HCT116 (cell line): ENCODE measurements around the gene RGL3. TPM values are rescaled to one million over a fixed set of nuclear protein-coding genes. Genes with fewer than 3 reads are reported as not detected.

ENCODE experiments used
- ATAC-seq: fragments of 200-7000 bp; cut with Tn5 transposase; 2 replicates; pipeline ENCODE4 v1.9.1; 2020; ENCODE audit warnings: mild to moderate bottlenecking, moderate library complexity
- BruUV-seq: library from RNA; stranded (reverse); fragments of 400-500 nt; replicated peaks from 2 replicates; lab custom pipeline; 2021; lab: Mats Ljungman, UMichigan
- CTCF ChIA-PET: fragments of 300-600 bp; sonication (Branson Sonifier 250); formaldehyde crosslinking; loops from one replicate; lab custom pipeline; 2021; ENCODE audit warnings: antibody characterized with exemption; lab: Charles Lee
- POLR2A ChIA-PET: fragments of 300-600, 350-600 bp; sonication (Branson Sonifier 250); formaldehyde crosslinking; loops from one replicate; lab custom pipeline; 2021; ENCODE audit warnings: antibody characterized with exemption; lab: Charles Lee
- RAD21 ChIA-PET, 2 experiments: fragments of 300-600 bp; sonication (Branson Sonifier 250); formaldehyde crosslinking; loops; one replicate each; lab custom pipeline; 2023; ENCODE audit warnings: low total read pairs in 2 of 2; ENCODE audit not compliant: uncharacterized antibody in 2 of 2, unreplicated experiment in 2 of 2, low non-redundant PET in 1 of 2; lab: Charles Lee
- DNase-seq: peaks from one replicate; pipeline ENCODE4 v3.0.0-alpha.2; 2010; ENCODE audit warnings: low read depth, low spot score
- H2AFZ ChIP-seq: fragments of 200-600 bp; shearing (Covaris generic), sonication (generic); 2 replicates; pipeline ENCODE4 v1.6.1; 2017; ENCODE audit warnings: low read depth, mixed run types, mixed read lengths, antibody characterized with exemption, low read length; ENCODE audit not compliant: poor library complexity, severe bottlenecking
- H3K27ac ChIP-seq: 2 replicates; pipeline ENCODE4 v1.5.1; 2012; ENCODE audit warnings: low read depth, low read length
- H3K27me3 ChIP-seq: fragments of 200-600 bp; sonication (generic); 2 replicates; pipeline ENCODE4 v1.6.1; 2016; ENCODE audit warnings: mixed run types, low read length, mixed read lengths; ENCODE audit not compliant: insufficient read depth
- H3K36me3 ChIP-seq, 2 experiments: fragments of 200-500 bp in 1 of 2; fragments of 200-600 bp in 1 of 2; sonication (Bioruptor generic) in 1 of 2; sonication (generic) in 1 of 2; 2 replicates each; pipeline versions ENCODE4 v1.5.1 to v1.6.1; 2014 to 2016; ENCODE audit warnings: low read length in 2 of 2, inconsistent platforms in 1 of 2, mixed read lengths in 1 of 2, mixed run types in 1 of 2; ENCODE audit not compliant: insufficient read depth in 2 of 2, control insufficient read depth in 1 of 2
- H3K4me1 ChIP-seq, 2 experiments: fragments of 200-600 bp in 1 of 2; sonication (generic) in 1 of 2; 2 replicates each; pipeline versions ENCODE4 v1.5.1 to v1.6.1; 2012 to 2017; ENCODE audit warnings: low read length in 2 of 2, inconsistent platforms in 1 of 2, mild to moderate bottlenecking in 1 of 2, mixed read lengths in 1 of 2, mixed run types in 1 of 2, moderate library complexity in 1 of 2; ENCODE audit not compliant: insufficient read depth in 2 of 2, control insufficient read depth in 1 of 2
- H3K4me2 ChIP-seq: fragments of 200-600 bp; sonication (generic); 2 replicates; pipeline ENCODE4 v1.6.1; 2017; ENCODE audit warnings: mixed run types, low read length, mixed read lengths
- H3K4me3 ChIP-seq, 2 experiments: fragments of 200-600 bp in 1 of 2; sonication (generic) in 1 of 2; replicated peaks in 1 of 2; 2 replicates each; pipeline ENCODE4 v1.5.1; 2011 to 2016; ENCODE audit warnings: low read length in 2 of 2, control low read depth in 1 of 2, low read depth in 1 of 2, mild to moderate bottlenecking in 1 of 2, mixed read lengths in 1 of 2, mixed run types in 1 of 2
- H3K79me2 ChIP-seq: fragments of 200-600 bp; sonication (generic); 2 replicates; pipeline ENCODE4 v1.6.1; 2017; ENCODE audit warnings: mild to moderate bottlenecking, mixed run types, low read length, moderate library complexity, mixed read lengths; ENCODE audit not compliant: insufficient read depth
- H3K9ac ChIP-seq: fragments of 200-600 bp; sonication (generic); 2 replicates; pipeline ENCODE4 v1.6.1; 2016; ENCODE audit warnings: low read length, mixed read lengths
- H3K9me2 ChIP-seq: fragments of 200-600 bp; sonication (generic), shearing (Covaris generic); 2 replicates; pipeline ENCODE4 v1.6.1; 2017; ENCODE audit warnings: mixed run types, mild to moderate bottlenecking, moderate library complexity; ENCODE audit not compliant: insufficient read depth
- H3K9me3 ChIP-seq, 2 experiments: fragments of 200-500 bp in 1 of 2; fragments of 200-600 bp in 1 of 2; sonication (Bioruptor generic) in 1 of 2; sonication (generic) in 1 of 2; 2 replicates each; pipeline ENCODE4 v1.6.1; 2014 to 2017; ENCODE audit warnings: low read length in 2 of 2, mixed read lengths in 2 of 2, inconsistent platforms in 1 of 2, low read depth in 1 of 2, mild to moderate bottlenecking in 1 of 2, mixed run types in 1 of 2, moderate library complexity in 1 of 2; ENCODE audit not compliant: control insufficient read depth in 1 of 2, insufficient read depth in 1 of 2
- H4K20me1 ChIP-seq: fragments of 200-600 bp; sonication (generic), shearing (Covaris generic); 2 replicates; pipeline ENCODE4 v1.6.1; 2017; ENCODE audit warnings: mixed run types, mild to moderate bottlenecking, moderate library complexity; ENCODE audit not compliant: insufficient read depth
- ATF3 ChIP-seq: IDR thresholded peaks from 2 replicates; pipeline ENCODE4 v1.6.1; 2012
- CEBPB ChIP-seq: IDR thresholded peaks from 2 replicates; pipeline ENCODE4 v1.6.1; 2012; ENCODE audit warnings: low read depth
- EGR1 ChIP-seq: IDR thresholded peaks from 2 replicates; pipeline ENCODE4 v1.6.1; 2012; ENCODE audit warnings: low read depth
- ELF1 ChIP-seq: IDR thresholded peaks from 2 replicates; pipeline ENCODE4 v1.6.1; 2012; ENCODE audit warnings: low read depth, borderline replicate concordance
- EZH2 ChIP-seq: fragments of 200-600 bp; sonication (generic); IDR thresholded peaks from 2 replicates; pipeline ENCODE4 v1.6.1; 2017; ENCODE audit warnings: antibody characterized with exemption, mixed run types
- FOSL1 ChIP-seq: IDR thresholded peaks from 2 replicates; pipeline ENCODE4 v1.6.1; 2012; ENCODE audit warnings: low read depth
- JUND ChIP-seq: IDR thresholded peaks from 2 replicates; pipeline ENCODE4 v1.6.1; 2012
- POLR2AphosphoS5 ChIP-seq: IDR thresholded peaks from 2 replicates; pipeline ENCODE4 v1.6.1; 2011; ENCODE audit warnings: mild to moderate bottlenecking, low read depth, low read length, moderate library complexity
- RAD21 ChIP-seq: IDR thresholded peaks from 2 replicates; pipeline ENCODE4 v1.6.1; 2012; ENCODE audit warnings: low read depth, mild to moderate bottlenecking
- SIN3A ChIP-seq: IDR thresholded peaks from 2 replicates; pipeline ENCODE4 v1.6.1; 2012; ENCODE audit warnings: low read depth
- SRF ChIP-seq: IDR thresholded peaks from 2 replicates; pipeline ENCODE4 v1.6.1; 2012; ENCODE audit warnings: low read depth
- TCF7L2 ChIP-seq: IDR thresholded peaks from 2 replicates; pipeline ENCODE4 v1.7.0; 2011; ENCODE audit warnings: borderline replicate concordance, inconsistent platforms; ENCODE audit not compliant: insufficient read depth, insufficient read length; ENCODE audit errors: extremely low read depth
- YY1 ChIP-seq: IDR thresholded peaks from 2 replicates; pipeline ENCODE4 v1.6.1; 2011; ENCODE audit warnings: low read length, low read depth, moderate library complexity, mild to moderate bottlenecking; ENCODE audit not compliant: insufficient replicate concordance; ENCODE audit errors: extremely low read depth
- ZBTB33 ChIP-seq: IDR thresholded peaks from 2 replicates; pipeline ENCODE4 v1.6.1; 2011; ENCODE audit warnings: mild to moderate bottlenecking, low read length, moderate library complexity; ENCODE audit not compliant: insufficient replicate concordance; ENCODE audit errors: extremely low read depth
- ZFX ChIP-seq: fragments of 450-650 bp; IDR thresholded peaks from 2 replicates; pipeline ENCODE4 v1.6.1; 2017
- ZNF274 ChIP-seq: fragments of 200-500 bp; sonication (Bioruptor generic); IDR thresholded peaks from 2 replicates; pipeline ENCODE4 v1.6.1; 2014; ENCODE audit warnings: mild to moderate bottlenecking, low read depth, low read length, inconsistent platforms
- intact Hi-C: fragments of 100-400 bp; cut with micrococcal nuclease; formaldehyde crosslinking; loops from 2 replicates; pipeline ENCODE4 v1.10.0; 2022
- total RNA-seq: library from RNA; stranded (reverse); gene quantifications from one replicate; pipeline ENCODE4 v1.2.1, GENCODE V29; 2021; ENCODE audit not compliant: unreplicated experiment
- TF ChIP-seq, protein P1 (sequence below): IDR thresholded peaks from 2 replicates; pipeline ENCODE4 v1.6.1; 2012; ENCODE audit warnings: low read depth
- TF ChIP-seq, protein P2 (sequence below): IDR thresholded peaks from 2 replicates; pipeline ENCODE4 v1.6.1; 2012
- TF ChIP-seq, protein P3 (sequence below), 3 experiments: fragments of 200-600 bp in 1 of 3; sonication (generic) in 1 of 3; IDR thresholded peaks in 2 of 3; conservative IDR thresholded peaks in 1 of 3; 2 replicates each; pipeline ENCODE4 v1.5.1; 2012 to 2017; ENCODE audit warnings: low read depth in 2 of 3, low read length in 2 of 3, antibody characterized with exemption in 1 of 3, borderline replicate concordance in 1 of 3, control low read depth in 1 of 3, mild to moderate bottlenecking in 1 of 3, mixed read lengths in 1 of 3, mixed run types in 1 of 3, moderate library complexity in 1 of 3; ENCODE audit not compliant: insufficient read depth in 1 of 3

Gene RGL3
- total RNA-seq, 1 experiment from 2014 or later: 99.2 TPM

DNA sequence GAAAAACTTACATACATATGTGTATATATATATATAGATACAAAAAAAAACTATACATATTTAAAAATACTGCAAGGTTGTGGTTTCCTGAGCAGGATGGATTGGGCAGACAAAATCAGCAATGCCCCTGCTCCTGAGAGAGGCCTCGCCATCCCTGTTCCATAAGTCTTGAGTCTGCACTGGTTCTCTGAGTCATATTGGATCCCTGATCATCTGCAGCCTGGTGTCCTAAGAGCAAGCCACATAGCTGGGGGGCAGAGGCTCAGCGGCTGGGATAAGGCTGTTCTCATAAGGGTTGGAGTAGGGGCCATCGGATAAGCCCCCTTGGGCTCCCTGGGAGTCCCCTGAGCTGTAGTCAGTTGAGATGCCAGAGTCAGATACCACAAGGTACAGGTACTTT lies 41.4 kb downstream of the RGL3 start:
- no peaks in the 10 kb centered on the region for H3K27me3 ChIP-seq
- no peaks in the 10 kb centered on the region for H3K36me3 ChIP-seq
- H3K79me2 ChIP-seq: peaks cover 7% of the 10 kb centered on the region; the same call in 1 of the 2 replicates
- H3K4me3 ChIP-seq: no peak overlapping the region
- intact Hi-C loops: loop anchor here (1.0 kb wide), 1 partner anchor 69 kb away; no protein-coding TSS in a partner anchor
- H4K20me1 ChIP-seq: no peaks in the 10 kb centered on the region
- peak overlapping the region; percentile 51; the same call in 1 of the 2 replicates for H3K9ac ChIP-seq
- peaks cover 56 to 77% of the 10 kb centered on the region in 2 experiments for H3K4me1 ChIP-seq
- H3K9me3 ChIP-seq: no peaks in the 10 kb centered on the region
- ChIA-PET CTCF (interaction anchor here (1.0 to 1.7 kb wide), 4 partner anchors 57 to 107 kb away, joined by 3 to 8 read pairs (median 6); partner anchors contain the start of genes ODAD3 and PRKCSH), RAD21 (no interaction called here), POLR2A (interaction anchor here (0.7 kb wide), 1 partner anchor 181 kb away, joined by 3 read pairs; the partner anchor contains the start of gene ELOF1)
- peak overlapping the region; percentile 72 for H3K27ac ChIP-seq
- ATAC-seq (no peak), DNase-seq (no peak)
- H3K9me2 ChIP-seq: no peaks in the 10 kb centered on the region
- BruUV-seq: no TSS peak
- H3K4me2 ChIP-seq: peak overlapping the region; percentile 97
- no peak for TF ChIP-seq SRF
- no peak for TF ChIP-seq EGR1
- no peak for TF ChIP-seq POLR2AphosphoS5
- TF ChIP-seq ZNF274: no peak
- TF ChIP-seq YY1: no peak
- TF ChIP-seq RAD21: no peak
- no peak for TF ChIP-seq TCF7L2
- no peak for TF ChIP-seq FOSL1
- TF ChIP-seq EZH2: no peak
- no peak for TF ChIP-seq ZBTB33
- TF ChIP-seq, protein P1, sequence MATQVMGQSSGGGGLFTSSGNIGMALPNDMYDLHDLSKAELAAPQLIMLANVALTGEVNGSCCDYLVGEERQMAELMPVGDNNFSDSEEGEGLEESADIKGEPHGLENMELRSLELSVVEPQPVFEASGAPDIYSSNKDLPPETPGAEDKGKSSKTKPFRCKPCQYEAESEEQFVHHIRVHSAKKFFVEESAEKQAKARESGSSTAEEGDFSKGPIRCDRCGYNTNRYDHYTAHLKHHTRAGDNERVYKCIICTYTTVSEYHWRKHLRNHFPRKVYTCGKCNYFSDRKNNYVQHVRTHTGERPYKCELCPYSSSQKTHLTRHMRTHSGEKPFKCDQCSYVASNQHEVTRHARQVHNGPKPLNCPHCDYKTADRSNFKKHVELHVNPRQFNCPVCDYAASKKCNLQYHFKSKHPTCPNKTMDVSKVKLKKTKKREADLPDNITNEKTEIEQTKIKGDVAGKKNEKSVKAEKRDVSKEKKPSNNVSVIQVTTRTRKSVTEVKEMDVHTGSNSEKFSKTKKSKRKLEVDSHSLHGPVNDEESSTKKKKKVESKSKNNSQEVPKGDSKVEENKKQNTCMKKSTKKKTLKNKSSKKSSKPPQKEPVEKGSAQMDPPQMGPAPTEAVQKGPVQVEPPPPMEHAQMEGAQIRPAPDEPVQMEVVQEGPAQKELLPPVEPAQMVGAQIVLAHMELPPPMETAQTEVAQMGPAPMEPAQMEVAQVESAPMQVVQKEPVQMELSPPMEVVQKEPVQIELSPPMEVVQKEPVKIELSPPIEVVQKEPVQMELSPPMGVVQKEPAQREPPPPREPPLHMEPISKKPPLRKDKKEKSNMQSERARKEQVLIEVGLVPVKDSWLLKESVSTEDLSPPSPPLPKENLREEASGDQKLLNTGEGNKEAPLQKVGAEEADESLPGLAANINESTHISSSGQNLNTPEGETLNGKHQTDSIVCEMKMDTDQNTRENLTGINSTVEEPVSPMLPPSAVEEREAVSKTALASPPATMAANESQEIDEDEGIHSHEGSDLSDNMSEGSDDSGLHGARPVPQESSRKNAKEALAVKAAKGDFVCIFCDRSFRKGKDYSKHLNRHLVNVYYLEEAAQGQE: no peak
- TF ChIP-seq ATF3: no peak
- TF ChIP-seq ELF1: no peak
- no peak for TF ChIP-seq CEBPB
- TF ChIP-seq JUND: no peak
- TF ChIP-seq, protein P2, sequence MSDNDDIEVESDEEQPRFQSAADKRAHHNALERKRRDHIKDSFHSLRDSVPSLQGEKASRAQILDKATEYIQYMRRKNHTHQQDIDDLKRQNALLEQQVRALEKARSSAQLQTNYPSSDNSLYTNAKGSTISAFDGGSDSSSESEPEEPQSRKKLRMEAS: no peak
- TF ChIP-seq ZFX: no peak
- TF ChIP-seq, protein P3, sequence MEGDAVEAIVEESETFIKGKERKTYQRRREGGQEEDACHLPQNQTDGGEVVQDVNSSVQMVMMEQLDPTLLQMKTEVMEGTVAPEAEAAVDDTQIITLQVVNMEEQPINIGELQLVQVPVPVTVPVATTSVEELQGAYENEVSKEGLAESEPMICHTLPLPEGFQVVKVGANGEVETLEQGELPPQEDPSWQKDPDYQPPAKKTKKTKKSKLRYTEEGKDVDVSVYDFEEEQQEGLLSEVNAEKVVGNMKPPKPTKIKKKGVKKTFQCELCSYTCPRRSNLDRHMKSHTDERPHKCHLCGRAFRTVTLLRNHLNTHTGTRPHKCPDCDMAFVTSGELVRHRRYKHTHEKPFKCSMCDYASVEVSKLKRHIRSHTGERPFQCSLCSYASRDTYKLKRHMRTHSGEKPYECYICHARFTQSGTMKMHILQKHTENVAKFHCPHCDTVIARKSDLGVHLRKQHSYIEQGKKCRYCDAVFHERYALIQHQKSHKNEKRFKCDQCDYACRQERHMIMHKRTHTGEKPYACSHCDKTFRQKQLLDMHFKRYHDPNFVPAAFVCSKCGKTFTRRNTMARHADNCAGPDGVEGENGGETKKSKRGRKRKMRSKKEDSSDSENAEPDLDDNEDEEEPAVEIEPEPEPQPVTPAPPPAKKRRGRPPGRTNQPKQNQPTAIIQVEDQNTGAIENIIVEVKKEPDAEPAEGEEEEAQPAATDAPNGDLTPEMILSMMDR (IDR thresholded peaks at IDR 0.05 in 2 of 3, conservative IDR thresholded peaks at IDR 0.05 in 1 of 3; ENCODE audit: borderline replicate concordance in 1 of 3, insufficient read depth in 1 of 3, low read depth in 2 of 3, low read length in 2 of 3): no peak
- no peak for TF ChIP-seq SIN3A
- no peak overlapping the region for H2AFZ ChIP-seq
